ENCODE results near the gene TSSC4.

DNA sequence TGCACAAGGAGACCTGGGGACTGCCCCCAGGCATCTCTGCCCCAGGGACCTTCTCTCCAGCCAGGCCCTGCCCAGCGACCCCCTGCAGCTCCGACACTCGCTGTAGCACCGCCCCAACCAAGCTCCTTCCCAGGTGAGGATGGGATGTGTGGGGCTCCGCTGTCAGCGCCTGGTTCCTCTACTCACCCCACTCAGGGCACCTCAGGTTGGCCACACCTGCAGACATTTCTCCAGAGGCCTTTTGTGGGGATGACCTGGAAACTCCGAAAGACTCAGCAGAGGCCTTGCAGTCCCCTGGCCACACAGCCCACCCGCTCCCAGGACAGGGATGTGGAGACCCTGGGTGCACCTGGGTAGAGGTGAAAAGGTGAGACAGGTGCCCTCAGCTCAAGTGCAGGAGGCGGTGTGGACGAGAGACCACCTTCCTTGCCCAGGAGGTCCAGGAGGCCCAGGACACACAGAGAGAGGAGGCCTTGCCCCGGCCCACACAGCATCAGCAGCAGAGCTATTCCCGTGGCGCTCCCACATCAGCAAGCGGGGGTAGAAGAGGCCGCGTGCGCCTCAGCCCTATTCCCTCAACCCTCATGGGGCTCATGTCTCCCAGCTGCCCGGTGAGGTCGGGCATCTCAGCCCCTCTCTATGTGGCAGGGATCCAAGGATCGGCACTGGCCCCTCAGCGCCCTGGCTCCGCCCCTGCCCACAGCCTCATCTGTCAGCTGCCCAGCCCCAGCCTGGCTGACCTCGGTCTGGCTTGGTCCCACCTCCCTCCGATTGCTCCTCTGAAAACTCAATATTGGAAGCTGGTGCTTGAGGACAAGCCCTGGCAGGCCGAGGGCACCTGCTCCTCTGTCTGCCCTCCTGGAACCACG, 22.8 kb downstream of the TSSC4 start:
- TF ChIP-seq MAZ (CRISPR knock-in tag; conservative IDR thresholded peaks at IDR 0.05 in 1 of 2, IDR thresholded peaks at IDR 0.05 in 1 of 2), result no peak
- TF ChIP-seq RAD21 (CRISPR knock-in tag; conservative IDR thresholded peaks at IDR 0.05 in 1 of 2, IDR thresholded peaks at IDR 0.05 in 1 of 2), result no peak
- TF ChIP-seq CREB1 (IDR thresholded peaks at IDR 0.05), result no peak
- TF ChIP-seq CREB1 (CRISPR knock-in tag; IDR thresholded peaks at IDR 0.05), result no peak
- TF ChIP-seq HMG20A (CRISPR knock-in tag; conservative IDR thresholded peaks at IDR 0.05), result no peak
- no peak for TF ChIP-seq EGR1 (conservative IDR thresholded peaks at IDR 0.05)
- no peak for TF ChIP-seq CTCF (IDR thresholded peaks at IDR 0.05 in 2 of 3, conservative IDR thresholded peaks at IDR 0.05 in 1 of 3; ENCODE audit: insufficient read depth in 2 of 3, low read depth in 1 of 3, low read length in 3 of 3)
- no peak for TF ChIP-seq CHCHD3 (CRISPR knock-in tag; IDR thresholded peaks at IDR 0.05)
- TF ChIP-seq NFE2L1 (tag; IDR thresholded peaks at IDR 0.05; ENCODE audit: borderline replicate concordance, low read depth), result no peak
- no peak for TF ChIP-seq RAD51 (IDR thresholded peaks at IDR 0.05; ENCODE audit: borderline replicate concordance, low read depth)
- TF ChIP-seq POLR2A (conservative IDR thresholded peaks at IDR 0.05), result no peak
- no peak for TF ChIP-seq ZNF133 (CRISPR knock-in tag; IDR thresholded peaks at IDR 0.05)
- TF ChIP-seq SIN3B (IDR thresholded peaks at IDR 0.05; ENCODE audit: low read depth), result no peak

Data from K562 (cell line).